ENCODE measurements around the gene PSEN1. TPM values are rescaled to one million over a fixed set of nuclear protein-coding genes. Genes with fewer than 3 reads are reported as not detected.

PSEN1 gene
- total and polyA plus RNA-seq, 10 of the 15 experiments (the other 5 are each of a cell fraction or from before 2014, with no cell fraction given) = 8.9 to 32.3 (median 21.8) TPM

DNA sequence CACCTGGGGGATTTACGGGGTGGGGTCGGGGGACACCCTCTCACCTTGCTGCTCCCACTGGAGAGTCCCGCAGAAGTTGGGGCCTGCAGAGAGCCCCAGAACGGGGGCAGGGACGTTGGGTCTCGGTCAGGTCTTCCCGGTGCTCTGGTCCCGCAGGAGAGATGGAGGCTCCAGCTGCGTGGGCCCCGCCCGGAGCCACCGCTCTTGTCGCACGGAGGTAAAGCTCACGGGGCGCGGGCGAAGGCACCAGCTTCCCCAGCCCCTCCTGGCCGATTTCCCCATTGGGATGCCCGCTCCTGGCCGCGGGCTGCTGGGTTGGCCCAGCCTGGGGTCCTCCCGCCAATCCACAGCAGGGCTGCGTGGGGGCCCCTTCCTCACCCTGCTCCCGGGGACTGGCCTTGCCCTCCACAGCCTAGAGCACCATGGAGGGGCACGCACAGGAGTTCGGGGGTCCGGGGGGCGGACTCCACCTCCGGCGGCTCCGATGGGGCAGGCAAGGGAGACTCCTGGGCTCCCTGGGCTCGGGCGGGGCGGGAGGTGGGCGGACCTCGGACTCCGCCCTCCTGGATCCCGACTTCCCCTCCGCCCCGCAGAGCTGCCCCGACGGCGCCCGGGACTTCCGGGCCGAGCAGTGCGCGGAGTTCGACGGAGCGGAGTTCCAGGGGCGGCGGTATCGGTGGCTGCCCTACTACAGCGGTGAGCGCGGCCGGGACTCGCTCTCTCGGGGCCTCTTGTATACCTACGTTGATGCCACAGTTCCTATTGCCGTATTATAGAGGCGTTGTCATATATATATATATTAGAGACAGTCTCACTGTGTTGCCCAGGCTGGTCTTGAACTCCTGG is 109.4 kb downstream of the PSEN1 start (continued):
- no peak for TF ChIP-seq PRDM15 (CRISPR knock-in tag; IDR thresholded peaks at IDR 0.05)
- TF ChIP-seq BACH1 (IDR thresholded peaks at IDR 0.05; ENCODE audit: borderline replicate concordance) = peak; percentile 19; the same call in 1 of the 2 replicates
- no peak for TF ChIP-seq NFIC (IDR thresholded peaks at IDR 0.05; ENCODE audit: low read depth, low read length)
- TF ChIP-seq NKRF (conservative IDR thresholded peaks at IDR 0.05) = 0 out of 2 replicates have a peak, but pooled peaks have one; percentile 18
- no peak for TF ChIP-seq BRCA1 (IDR thresholded peaks at IDR 0.05; ENCODE audit: low read depth, low read length)
- no peak for TF ChIP-seq NFXL1 (IDR thresholded peaks at IDR 0.05; ENCODE audit: borderline replicate concordance)
- TF ChIP-seq ETV6 (conservative IDR thresholded peaks at IDR 0.05 in 1 of 2, IDR thresholded peaks at IDR 0.05 in 1 of 2; ENCODE audit: borderline replicate concordance in 1 of 2, low read depth in 1 of 2) = peak in 1 of 2 experiments; percentile 38; a peak in 1 of 4 replicates
- TF ChIP-seq ZNF592 (IDR thresholded peaks at IDR 0.05) = no peak
- TF ChIP-seq FOXK2 (IDR thresholded peaks at IDR 0.05) = no peak
- peak; percentile 95 for TF ChIP-seq IKZF1 (conservative IDR thresholded peaks at IDR 0.05)
- TF ChIP-seq POLR2A (IDR thresholded peaks at IDR 0.05; ENCODE audit: low read depth, low read length) = peak; percentile 71
- peak; percentile 51 to 61; a peak in 3 of 4 replicates for TF ChIP-seq IKZF2 (IDR thresholded peaks at IDR 0.05)
- TF ChIP-seq, protein P1, sequence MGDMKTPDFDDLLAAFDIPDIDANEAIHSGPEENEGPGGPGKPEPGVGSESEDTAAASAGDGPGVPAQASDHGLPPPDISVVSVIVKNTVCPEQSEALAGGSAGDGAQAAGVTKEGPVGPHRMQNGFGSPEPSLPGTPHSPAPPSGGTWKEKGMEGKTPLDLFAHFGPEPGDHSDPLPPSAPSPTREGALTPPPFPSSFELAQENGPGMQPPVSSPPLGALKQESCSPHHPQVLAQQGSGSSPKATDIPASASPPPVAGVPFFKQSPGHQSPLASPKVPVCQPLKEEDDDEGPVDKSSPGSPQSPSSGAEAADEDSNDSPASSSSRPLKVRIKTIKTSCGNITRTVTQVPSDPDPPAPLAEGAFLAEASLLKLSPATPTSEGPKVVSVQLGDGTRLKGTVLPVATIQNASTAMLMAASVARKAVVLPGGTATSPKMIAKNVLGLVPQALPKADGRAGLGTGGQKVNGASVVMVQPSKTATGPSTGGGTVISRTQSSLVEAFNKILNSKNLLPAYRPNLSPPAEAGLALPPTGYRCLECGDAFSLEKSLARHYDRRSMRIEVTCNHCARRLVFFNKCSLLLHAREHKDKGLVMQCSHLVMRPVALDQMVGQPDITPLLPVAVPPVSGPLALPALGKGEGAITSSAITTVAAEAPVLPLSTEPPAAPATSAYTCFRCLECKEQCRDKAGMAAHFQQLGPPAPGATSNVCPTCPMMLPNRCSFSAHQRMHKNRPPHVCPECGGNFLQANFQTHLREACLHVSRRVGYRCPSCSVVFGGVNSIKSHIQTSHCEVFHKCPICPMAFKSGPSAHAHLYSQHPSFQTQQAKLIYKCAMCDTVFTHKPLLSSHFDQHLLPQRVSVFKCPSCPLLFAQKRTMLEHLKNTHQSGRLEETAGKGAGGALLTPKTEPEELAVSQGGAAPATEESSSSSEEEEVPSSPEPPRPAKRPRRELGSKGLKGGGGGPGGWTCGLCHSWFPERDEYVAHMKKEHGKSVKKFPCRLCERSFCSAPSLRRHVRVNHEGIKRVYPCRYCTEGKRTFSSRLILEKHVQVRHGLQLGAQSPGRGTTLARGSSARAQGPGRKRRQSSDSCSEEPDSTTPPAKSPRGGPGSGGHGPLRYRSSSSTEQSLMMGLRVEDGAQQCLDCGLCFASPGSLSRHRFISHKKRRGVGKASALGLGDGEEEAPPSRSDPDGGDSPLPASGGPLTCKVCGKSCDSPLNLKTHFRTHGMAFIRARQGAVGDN (IDR thresholded peaks at IDR 0.05) = no peak
- TF ChIP-seq BHLHE40 (IDR thresholded peaks at IDR 0.05; ENCODE audit: borderline replicate concordance in 1 of 2, low read depth in 2 of 2, low read length in 1 of 2) = peak in 1 of 2 experiments; percentile 44; a peak in 1 of 4 replicates

Data from GM12878 (cell line).